ENCODE measurements around the gene ZNF609. TPM values are rescaled to one million over a fixed set of nuclear protein-coding genes. Genes with fewer than 3 reads are reported as not detected.

The ZNF609 gene
- total and polyA plus RNA-seq, 10 of the 15 experiments (the other 5 are each of a cell fraction or from before 2014, with no cell fraction given): 5.1 to 35.3 (median 13.6) TPM

GRCh38 chr15:64447536-64448315 is 12.7 kb upstream of the ZNF609 start (continued):
- TF ChIP-seq E4F1 (IDR thresholded peaks at IDR 0.05; ENCODE audit: borderline replicate concordance, partially characterized antibody) (no peak), NFIC (IDR thresholded peaks at IDR 0.05; ENCODE audit: low read depth, low read length) (no peak), NR2C1 (IDR thresholded peaks at IDR 0.05) (no peak), BACH1 (IDR thresholded peaks at IDR 0.05; ENCODE audit: borderline replicate concordance) (no peak; the same call in 1 of the 2 replicates), SUPT20H (IDR thresholded peaks at IDR 0.05; ENCODE audit: borderline replicate concordance, control insufficient read depth, low read depth, low read length) (no peak), SMAD1 (IDR thresholded peaks at IDR 0.05; ENCODE audit: low read depth, partially characterized antibody) (no peak), HCFC1 (IDR thresholded peaks at IDR 0.05; ENCODE audit: low read length) (no peak), ZBED1 (IDR thresholded peaks at IDR 0.05; ENCODE audit: borderline replicate concordance) (no peak), FOXM1 (IDR thresholded peaks at IDR 0.05; ENCODE audit: low read depth, low read length) (no peak), ZBTB11 (CRISPR knock-in tag; IDR thresholded peaks at IDR 0.05) (no peak), ZBTB4 (CRISPR knock-in tag; IDR thresholded peaks at IDR 0.05) (no peak), CTCF (IDR thresholded peaks at IDR 0.05 in 2 of 3, conservative IDR thresholded peaks at IDR 0.05 in 1 of 3; ENCODE audit: control insufficient read depth in 2 of 3, extremely low read depth in 1 of 3, insufficient read depth in 1 of 3, low read depth in 3 of 3, low read length in 3 of 3) (no peak), SP1 (IDR thresholded peaks at IDR 0.05; ENCODE audit: low read depth, low read length) (no peak)
